Islet precursor cell (in vitro differentiated cells): ENCODE measurements around the gene AP1S2.

Experiments used
- DNase-seq: peaks from one replicate; pipeline ENCODE4 v3.0.0-alpha.2; 2018

The AP1S2 gene

GRCh38 chrX:15804563-15804962 is 50.0 kb downstream of the AP1S2 start:
- DNase-seq: no peak

DNA sequence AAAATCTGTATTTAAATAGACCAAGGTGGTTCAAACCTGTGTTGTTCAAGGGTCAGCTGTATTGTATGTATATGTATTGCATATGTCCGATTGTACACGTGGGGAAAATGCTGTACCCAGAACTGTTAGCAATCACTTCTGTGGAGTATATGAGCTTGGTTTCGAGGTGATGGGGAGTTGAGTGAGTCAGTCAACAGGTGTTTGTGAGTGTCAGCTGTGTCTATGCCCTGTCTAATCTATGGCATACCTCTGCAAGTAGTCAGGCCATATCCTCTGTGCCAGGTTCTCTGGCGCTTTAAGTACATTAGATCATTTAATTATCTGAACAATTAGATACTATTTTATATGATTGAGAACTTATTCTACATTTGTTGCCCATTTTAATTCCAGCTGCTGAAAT is 56.9 kb downstream of the AP1S2 start:
- DNase-seq: no peak

- no peak for DNase-seq
Measured at GRCh38 chrX:15790769-15791290, 63.8 kb downstream of the AP1S2 start.

- peak; percentile 96 for DNase-seq
Measured at GRCh38 chrX:15789979-15790768, 64.4 kb downstream of the AP1S2 start, which contains the start of gene ZRSR2. Gene ZRSR2, plus strand, starts transcription at chrX:15790484. Its CDS starts 12 bp downstream, at chrX:15790496.

- DNase-seq: no peak
Measured at GRCh38 chrX:15786915-15787314, 67.7 kb downstream of the AP1S2 start.

GRCh38 chrX:15785176-15785750 is 69.3 kb downstream of the AP1S2 start:
- DNase-seq: no peak

GRCh38 chrX:15781961-15782699 is 72.5 kb downstream of the AP1S2 start:
- no peak for DNase-seq
